Ishikawa (cell line): ENCODE measurements around the gene WWOX.

Experiments used
- CEBPB ChIP-seq: IDR thresholded peaks from 2 replicates; pipeline ENCODE4 v1.6.1; 2012
- CREB1 ChIP-seq: IDR thresholded peaks from 2 replicates; pipeline ENCODE4 v1.6.1; 2012; ENCODE audit warnings: low read depth
- EGR1 ChIP-seq: IDR thresholded peaks from 2 replicates; pipeline ENCODE4 v1.6.1; 2012
- EP300 ChIP-seq: IDR thresholded peaks from 2 replicates; pipeline ENCODE4 v1.6.1; 2012; ENCODE audit warnings: borderline replicate concordance
- MAX ChIP-seq: IDR thresholded peaks from 2 replicates; pipeline ENCODE4 v1.6.1; 2012
- NFIC ChIP-seq: IDR thresholded peaks from 2 replicates; pipeline ENCODE4 v1.6.1; 2012
- RAD21 ChIP-seq: IDR thresholded peaks from 2 replicates; pipeline ENCODE4 v1.6.1; 2012; ENCODE audit warnings: low read depth
- REST ChIP-seq: IDR thresholded peaks from 2 replicates; pipeline ENCODE4 v1.6.1; 2012; ENCODE audit warnings: low read depth, mild to moderate bottlenecking
- YY1 ChIP-seq: IDR thresholded peaks from 2 replicates; pipeline ENCODE4 v1.6.1; 2012; ENCODE audit warnings: low read depth

GRCh38 chr16:78094998-78095397 is 4.5 kb upstream of the WWOX start:
- no peak for TF ChIP-seq MAX
- TF ChIP-seq REST, result no peak
- TF ChIP-seq EP300, result no peak
- no peak for TF ChIP-seq CREB1
- TF ChIP-seq NFIC, result no peak
- no peak for TF ChIP-seq CEBPB
- TF ChIP-seq YY1, result no peak
- TF ChIP-seq RAD21, result no peak
- no peak for TF ChIP-seq EGR1
